ENCODE results near the gene CDYL2.

- no peak for TF ChIP-seq EZH2phosphoT487 (IDR thresholded peaks at IDR 0.05; ENCODE audit: borderline replicate concordance, low read length)
- no peak for TF ChIP-seq CTCF (conservative IDR thresholded peaks at IDR 0.05; ENCODE audit: low read depth, low read length)
Observed at GRCh38 chr16:80627108-80627507, 177.3 kb downstream of the CDYL2 start.
